Fibroblast of villous mesenchyme (primary cell): ENCODE measurements around the gene PI16. TPM values are rescaled to one million over a fixed set of nuclear protein-coding genes. Genes with fewer than 3 reads are reported as not detected.

Experiments
- DNase-seq: peaks from one replicate; pipeline ENCODE4 v3.0.0-alpha.2; 2010; ENCODE audit warnings: low read depth
- H3K4me3 ChIP-seq: 2 replicates; pipeline ENCODE4 v1.5.1; 2011; ENCODE audit warnings: low read depth, mild to moderate bottlenecking, low read length
- CTCF ChIP-seq: IDR thresholded peaks from 2 replicates; pipeline ENCODE4 v1.5.1; 2012; ENCODE audit warnings: low read depth, mild to moderate bottlenecking, low read length; ENCODE audit not compliant: insufficient read depth
- total RNA-seq: library from RNA; depleted of rRNA; stranded (reverse); fragments of >200 nt; gene quantifications from 2 replicates; pipeline ENCODE4 v1.2.3, GENCODE V29; 2012

Gene PI16
- under 0.01 TPM in 2 replicates for total RNA-seq

GRCh38 chr6:36954262-36954931 lies at the start of gene PI16:
TSS of gene PI16 (plus strand) at chr6:36954738. CDS start at chr6:36954761, 23 bp downstream.
- no peak for TF ChIP-seq CTCF
- no peak within 1 kb of the TSS for H3K4me3 ChIP-seq
- no peak for DNase-seq

- no peak for TF ChIP-seq CTCF
These were observed 49.6 kb upstream of the PI16 start for GRCh38 chr6:36904851-36905393.

GRCh38 chr6:36906539-36907325 lies 47.8 kb upstream of the PI16 start:
- DNase-seq, result no peak
- TF ChIP-seq CTCF, result no peak

More at GRCh38 chr6:36904851-36905393, 49.6 kb upstream of the PI16 start:
- no peak for DNase-seq
- no peak overlapping the region for H3K4me3 ChIP-seq

GRCh38 chr6:36907781-36908180 lies 46.8 kb upstream of the PI16 start:
- DNase-seq, result no peak
- TF ChIP-seq CTCF, result no peak

More at GRCh38 chr6:36906539-36907325, 47.8 kb upstream of the PI16 start:
- H3K4me3 ChIP-seq, result no peak overlapping the region

GRCh38 chr6:36908747-36909146 lies 45.8 kb upstream of the PI16 start:
- no peak for TF ChIP-seq CTCF
- peak; percentile 45 for DNase-seq
- H3K4me3 ChIP-seq, result no peak overlapping the region

More at GRCh38 chr6:36907781-36908180, 46.8 kb upstream of the PI16 start:
- no peak overlapping the region for H3K4me3 ChIP-seq

- no peak for DNase-seq
- no peak overlapping the region for H3K4me3 ChIP-seq
- no peak for TF ChIP-seq CTCF
These were observed 42.5 kb upstream of the PI16 start for GRCh38 chr6:36912030-36912454.
